HCT116 (cell line): ENCODE data around the gene CFAP43. TPM values are rescaled to one million over a fixed set of nuclear protein-coding genes. Genes with fewer than 3 reads are reported as not detected.

Source experiments
- ATAC-seq: fragments of 200-7000 bp; cut with Tn5 transposase; 2 replicates; pipeline ENCODE4 v1.9.1; 2020; ENCODE audit warnings: mild to moderate bottlenecking, moderate library complexity
- BruUV-seq: library from RNA; stranded (reverse); fragments of 400-500 nt; replicated peaks from 2 replicates; lab custom pipeline; 2021; lab: Mats Ljungman, UMichigan
- CTCF ChIA-PET: fragments of 300-600 bp; sonication (Branson Sonifier 250); formaldehyde crosslinking; loops from one replicate; lab custom pipeline; 2021; ENCODE audit warnings: antibody characterized with exemption; lab: Charles Lee
- POLR2A ChIA-PET: fragments of 300-600, 350-600 bp; sonication (Branson Sonifier 250); formaldehyde crosslinking; loops from one replicate; lab custom pipeline; 2021; ENCODE audit warnings: antibody characterized with exemption; lab: Charles Lee
- RAD21 ChIA-PET, 2 experiments: fragments of 300-600 bp; sonication (Branson Sonifier 250); formaldehyde crosslinking; loops; one replicate each; lab custom pipeline; 2023; ENCODE audit warnings: low total read pairs in 2 of 2; ENCODE audit not compliant: uncharacterized antibody in 2 of 2, unreplicated experiment in 2 of 2, low non-redundant PET in 1 of 2; lab: Charles Lee
- DNase-seq: peaks from one replicate; pipeline ENCODE4 v3.0.0-alpha.2; 2010; ENCODE audit warnings: low read depth, low spot score
- H2AFZ ChIP-seq: fragments of 200-600 bp; shearing (Covaris generic), sonication (generic); 2 replicates; pipeline ENCODE4 v1.6.1; 2017; ENCODE audit warnings: low read depth, mixed run types, mixed read lengths, antibody characterized with exemption, low read length; ENCODE audit not compliant: poor library complexity, severe bottlenecking
- H3K27ac ChIP-seq: 2 replicates; pipeline ENCODE4 v1.5.1; 2012; ENCODE audit warnings: low read depth, low read length
- H3K27me3 ChIP-seq: fragments of 200-600 bp; sonication (generic); 2 replicates; pipeline ENCODE4 v1.6.1; 2016; ENCODE audit warnings: mixed run types, low read length, mixed read lengths; ENCODE audit not compliant: insufficient read depth
- H3K36me3 ChIP-seq, 2 experiments: fragments of 200-500 bp in 1 of 2; fragments of 200-600 bp in 1 of 2; sonication (Bioruptor generic) in 1 of 2; sonication (generic) in 1 of 2; 2 replicates each; pipeline versions ENCODE4 v1.5.1 to v1.6.1; 2014 to 2016; ENCODE audit warnings: low read length in 2 of 2, inconsistent platforms in 1 of 2, mixed read lengths in 1 of 2, mixed run types in 1 of 2; ENCODE audit not compliant: insufficient read depth in 2 of 2, control insufficient read depth in 1 of 2
- H3K4me1 ChIP-seq, 2 experiments: fragments of 200-600 bp in 1 of 2; sonication (generic) in 1 of 2; 2 replicates each; pipeline versions ENCODE4 v1.5.1 to v1.6.1; 2012 to 2017; ENCODE audit warnings: low read length in 2 of 2, inconsistent platforms in 1 of 2, mild to moderate bottlenecking in 1 of 2, mixed read lengths in 1 of 2, mixed run types in 1 of 2, moderate library complexity in 1 of 2; ENCODE audit not compliant: insufficient read depth in 2 of 2, control insufficient read depth in 1 of 2
- H3K4me2 ChIP-seq: fragments of 200-600 bp; sonication (generic); 2 replicates; pipeline ENCODE4 v1.6.1; 2017; ENCODE audit warnings: mixed run types, low read length, mixed read lengths
- H3K4me3 ChIP-seq, 2 experiments: fragments of 200-600 bp in 1 of 2; sonication (generic) in 1 of 2; replicated peaks in 1 of 2; 2 replicates each; pipeline ENCODE4 v1.5.1; 2011 to 2016; ENCODE audit warnings: low read length in 2 of 2, control low read depth in 1 of 2, low read depth in 1 of 2, mild to moderate bottlenecking in 1 of 2, mixed read lengths in 1 of 2, mixed run types in 1 of 2
- H3K79me2 ChIP-seq: fragments of 200-600 bp; sonication (generic); 2 replicates; pipeline ENCODE4 v1.6.1; 2017; ENCODE audit warnings: mild to moderate bottlenecking, mixed run types, low read length, moderate library complexity, mixed read lengths; ENCODE audit not compliant: insufficient read depth
- H3K9ac ChIP-seq: fragments of 200-600 bp; sonication (generic); 2 replicates; pipeline ENCODE4 v1.6.1; 2016; ENCODE audit warnings: low read length, mixed read lengths
- H3K9me2 ChIP-seq: fragments of 200-600 bp; sonication (generic), shearing (Covaris generic); 2 replicates; pipeline ENCODE4 v1.6.1; 2017; ENCODE audit warnings: mixed run types, mild to moderate bottlenecking, moderate library complexity; ENCODE audit not compliant: insufficient read depth
- H3K9me3 ChIP-seq, 2 experiments: fragments of 200-500 bp in 1 of 2; fragments of 200-600 bp in 1 of 2; sonication (Bioruptor generic) in 1 of 2; sonication (generic) in 1 of 2; 2 replicates each; pipeline ENCODE4 v1.6.1; 2014 to 2017; ENCODE audit warnings: low read length in 2 of 2, mixed read lengths in 2 of 2, inconsistent platforms in 1 of 2, low read depth in 1 of 2, mild to moderate bottlenecking in 1 of 2, mixed run types in 1 of 2, moderate library complexity in 1 of 2; ENCODE audit not compliant: control insufficient read depth in 1 of 2, insufficient read depth in 1 of 2
- H4K20me1 ChIP-seq: fragments of 200-600 bp; sonication (generic), shearing (Covaris generic); 2 replicates; pipeline ENCODE4 v1.6.1; 2017; ENCODE audit warnings: mixed run types, mild to moderate bottlenecking, moderate library complexity; ENCODE audit not compliant: insufficient read depth
- POLR2AphosphoS5 ChIP-seq: IDR thresholded peaks from 2 replicates; pipeline ENCODE4 v1.6.1; 2011; ENCODE audit warnings: mild to moderate bottlenecking, low read depth, low read length, moderate library complexity
- YY1 ChIP-seq: IDR thresholded peaks from 2 replicates; pipeline ENCODE4 v1.6.1; 2011; ENCODE audit warnings: low read length, low read depth, moderate library complexity, mild to moderate bottlenecking; ENCODE audit not compliant: insufficient replicate concordance; ENCODE audit errors: extremely low read depth
- intact Hi-C: fragments of 100-400 bp; cut with micrococcal nuclease; formaldehyde crosslinking; loops from 2 replicates; pipeline ENCODE4 v1.10.0; 2022
- total RNA-seq: library from RNA; stranded (reverse); gene quantifications from one replicate; pipeline ENCODE4 v1.2.1, GENCODE V29; 2021; ENCODE audit not compliant: unreplicated experiment
- TF ChIP-seq, protein P1 (sequence below), 3 experiments: fragments of 200-600 bp in 1 of 3; sonication (generic) in 1 of 3; IDR thresholded peaks in 2 of 3; conservative IDR thresholded peaks in 1 of 3; 2 replicates each; pipeline ENCODE4 v1.5.1; 2012 to 2017; ENCODE audit warnings: low read depth in 2 of 3, low read length in 2 of 3, antibody characterized with exemption in 1 of 3, borderline replicate concordance in 1 of 3, control low read depth in 1 of 3, mild to moderate bottlenecking in 1 of 3, mixed read lengths in 1 of 3, mixed run types in 1 of 3, moderate library complexity in 1 of 3; ENCODE audit not compliant: insufficient read depth in 1 of 3
- TF ChIP-seq, protein P2 (sequence below): IDR thresholded peaks from 2 replicates; pipeline ENCODE4 v1.6.1; 2012; ENCODE audit warnings: low read depth

Gene CFAP43
- total RNA-seq, 1 experiment from 2014 or later = 4.0 TPM

DNA sequence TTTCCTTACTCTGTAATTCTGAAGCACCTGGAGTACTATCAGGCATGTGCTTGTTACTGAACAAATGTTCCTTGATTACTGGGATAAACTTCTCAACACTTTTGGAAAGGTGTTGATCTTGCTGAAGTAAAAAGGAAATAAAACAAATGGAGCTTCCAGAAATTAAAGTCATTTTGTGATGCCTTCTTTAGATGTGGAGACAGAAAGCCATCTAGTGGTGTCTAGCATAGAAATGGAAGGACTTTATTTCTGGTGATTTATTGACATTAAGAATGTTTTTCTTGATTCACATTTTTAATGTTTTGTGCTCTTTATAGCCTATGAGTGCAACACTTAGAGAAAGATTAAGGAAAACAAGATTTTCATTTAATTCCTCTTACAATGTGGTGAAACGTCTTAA lies 108.8 kb downstream of the CFAP43 start:
- peaks cover 23% of the 10 kb centered on the region for H3K79me2 ChIP-seq
- H2AFZ ChIP-seq = no peak overlapping the region
- DNase-seq (no peak), ATAC-seq (no peak)
- RAD21 ChIA-PET = no interaction called here
- H3K9me2 ChIP-seq = no peaks in the 10 kb centered on the region
- H3K9me3 ChIP-seq = no peaks in the 10 kb centered on the region
- POLR2A ChIA-PET = no interaction called here
- no TSS peak for BruUV-seq
- H3K27me3 ChIP-seq = no peaks in the 10 kb centered on the region
- H3K36me3 ChIP-seq = peaks cover 3 to 10% of the 10 kb centered on the region in 2 experiments; a peak in 2 of 4 replicates
- intact Hi-C loops = loop anchor here (1.0 to 5.0 kb wide), 5 partner anchors 43 to 411 kb away; partner anchors contain the start of genes CFAP58 and GSTO2
- no peaks in the 10 kb centered on the region for H4K20me1 ChIP-seq
- H3K27ac ChIP-seq = peak overlapping the region; percentile 73; the same call in 1 of the 2 replicates
- TF ChIP-seq YY1 (peak; percentile 29), POLR2AphosphoS5 (peak; percentile 3; the same call in 1 of the 2 replicates)
- TF ChIP-seq, protein P1, sequence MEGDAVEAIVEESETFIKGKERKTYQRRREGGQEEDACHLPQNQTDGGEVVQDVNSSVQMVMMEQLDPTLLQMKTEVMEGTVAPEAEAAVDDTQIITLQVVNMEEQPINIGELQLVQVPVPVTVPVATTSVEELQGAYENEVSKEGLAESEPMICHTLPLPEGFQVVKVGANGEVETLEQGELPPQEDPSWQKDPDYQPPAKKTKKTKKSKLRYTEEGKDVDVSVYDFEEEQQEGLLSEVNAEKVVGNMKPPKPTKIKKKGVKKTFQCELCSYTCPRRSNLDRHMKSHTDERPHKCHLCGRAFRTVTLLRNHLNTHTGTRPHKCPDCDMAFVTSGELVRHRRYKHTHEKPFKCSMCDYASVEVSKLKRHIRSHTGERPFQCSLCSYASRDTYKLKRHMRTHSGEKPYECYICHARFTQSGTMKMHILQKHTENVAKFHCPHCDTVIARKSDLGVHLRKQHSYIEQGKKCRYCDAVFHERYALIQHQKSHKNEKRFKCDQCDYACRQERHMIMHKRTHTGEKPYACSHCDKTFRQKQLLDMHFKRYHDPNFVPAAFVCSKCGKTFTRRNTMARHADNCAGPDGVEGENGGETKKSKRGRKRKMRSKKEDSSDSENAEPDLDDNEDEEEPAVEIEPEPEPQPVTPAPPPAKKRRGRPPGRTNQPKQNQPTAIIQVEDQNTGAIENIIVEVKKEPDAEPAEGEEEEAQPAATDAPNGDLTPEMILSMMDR (IDR thresholded peaks at IDR 0.05 in 2 of 3, conservative IDR thresholded peaks at IDR 0.05 in 1 of 3; ENCODE audit: borderline replicate concordance in 1 of 3, insufficient read depth in 1 of 3, low read depth in 2 of 3, low read length in 2 of 3) = peak in 2 of 3 experiments; percentile 45 to 68; a peak in 4 of 6 replicates
- TF ChIP-seq, protein P2, sequence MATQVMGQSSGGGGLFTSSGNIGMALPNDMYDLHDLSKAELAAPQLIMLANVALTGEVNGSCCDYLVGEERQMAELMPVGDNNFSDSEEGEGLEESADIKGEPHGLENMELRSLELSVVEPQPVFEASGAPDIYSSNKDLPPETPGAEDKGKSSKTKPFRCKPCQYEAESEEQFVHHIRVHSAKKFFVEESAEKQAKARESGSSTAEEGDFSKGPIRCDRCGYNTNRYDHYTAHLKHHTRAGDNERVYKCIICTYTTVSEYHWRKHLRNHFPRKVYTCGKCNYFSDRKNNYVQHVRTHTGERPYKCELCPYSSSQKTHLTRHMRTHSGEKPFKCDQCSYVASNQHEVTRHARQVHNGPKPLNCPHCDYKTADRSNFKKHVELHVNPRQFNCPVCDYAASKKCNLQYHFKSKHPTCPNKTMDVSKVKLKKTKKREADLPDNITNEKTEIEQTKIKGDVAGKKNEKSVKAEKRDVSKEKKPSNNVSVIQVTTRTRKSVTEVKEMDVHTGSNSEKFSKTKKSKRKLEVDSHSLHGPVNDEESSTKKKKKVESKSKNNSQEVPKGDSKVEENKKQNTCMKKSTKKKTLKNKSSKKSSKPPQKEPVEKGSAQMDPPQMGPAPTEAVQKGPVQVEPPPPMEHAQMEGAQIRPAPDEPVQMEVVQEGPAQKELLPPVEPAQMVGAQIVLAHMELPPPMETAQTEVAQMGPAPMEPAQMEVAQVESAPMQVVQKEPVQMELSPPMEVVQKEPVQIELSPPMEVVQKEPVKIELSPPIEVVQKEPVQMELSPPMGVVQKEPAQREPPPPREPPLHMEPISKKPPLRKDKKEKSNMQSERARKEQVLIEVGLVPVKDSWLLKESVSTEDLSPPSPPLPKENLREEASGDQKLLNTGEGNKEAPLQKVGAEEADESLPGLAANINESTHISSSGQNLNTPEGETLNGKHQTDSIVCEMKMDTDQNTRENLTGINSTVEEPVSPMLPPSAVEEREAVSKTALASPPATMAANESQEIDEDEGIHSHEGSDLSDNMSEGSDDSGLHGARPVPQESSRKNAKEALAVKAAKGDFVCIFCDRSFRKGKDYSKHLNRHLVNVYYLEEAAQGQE = no peak
- CTCF ChIA-PET = interaction anchor here (1.1 to 4.5 kb wide), 6 partner anchors 16 to 236 kb away, joined by 3 to 37 read pairs (median 5); partner anchors contain the start of gene CFAP58
- H3K4me3 ChIP-seq = peak overlapping the region; percentile 83 to 86
- peak overlapping the region; percentile 91 for H3K9ac ChIP-seq
- H3K4me2 ChIP-seq = peak overlapping the region; percentile 85
- peaks cover 39 to 65% of the 10 kb centered on the region in 2 experiments for H3K4me1 ChIP-seq
